ENCODE results near the gene NXNL2.

The NXNL2 gene

DNA sequence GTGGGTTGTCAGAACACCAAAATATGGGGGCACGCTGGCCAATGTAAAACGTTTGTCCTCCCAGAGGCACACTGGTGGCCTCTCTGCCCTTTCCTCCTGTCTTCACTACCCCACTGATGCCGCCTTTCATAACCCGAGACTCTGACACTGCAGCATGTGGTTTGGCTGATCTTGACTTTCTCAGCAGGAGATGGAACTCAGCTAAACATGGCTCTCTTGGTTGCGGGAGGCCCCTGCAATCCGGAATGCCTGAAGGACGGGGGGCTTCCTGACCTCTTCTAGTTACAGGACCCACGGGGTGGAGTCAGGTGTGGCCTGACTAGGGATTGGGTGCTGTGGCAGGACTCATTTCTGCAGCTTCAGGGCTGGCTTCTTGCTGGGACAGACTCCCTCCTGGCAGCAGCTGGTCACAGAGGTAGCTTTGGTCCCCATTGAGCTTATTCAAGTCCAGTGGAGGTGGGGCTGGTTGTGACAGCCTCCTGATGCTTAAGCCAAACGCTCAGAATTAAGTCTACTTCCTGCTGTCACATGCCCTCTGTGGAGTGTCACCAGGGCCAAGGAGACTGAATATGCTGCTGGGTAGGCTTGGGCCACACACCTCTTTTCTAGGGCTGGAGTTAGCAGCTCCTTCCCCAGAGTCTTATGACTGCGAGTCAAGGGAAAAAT is 44.2 kb downstream of the NXNL2 start:
- DNase-seq, result no peak

DNA sequence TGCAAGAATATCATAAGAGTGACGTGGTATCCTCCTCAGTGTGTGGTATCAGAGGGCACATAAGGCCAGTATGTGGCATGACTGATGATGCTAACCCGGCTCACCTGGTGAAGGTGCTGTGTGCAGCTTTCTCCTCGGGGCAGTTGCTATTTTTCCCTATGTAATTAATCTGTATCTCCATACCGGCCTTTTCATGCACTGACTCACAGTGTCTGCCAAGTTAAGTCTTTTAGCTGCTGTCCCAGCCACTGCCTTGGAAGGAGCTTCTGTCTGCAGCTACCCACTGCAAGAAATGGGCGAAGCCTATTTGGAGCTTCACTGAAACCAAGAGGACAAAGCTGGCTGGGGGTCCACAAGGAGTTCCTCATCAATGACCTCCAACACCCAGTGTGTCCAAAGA is 46.0 kb downstream of the NXNL2 start:
- no peak for DNase-seq

DNA sequence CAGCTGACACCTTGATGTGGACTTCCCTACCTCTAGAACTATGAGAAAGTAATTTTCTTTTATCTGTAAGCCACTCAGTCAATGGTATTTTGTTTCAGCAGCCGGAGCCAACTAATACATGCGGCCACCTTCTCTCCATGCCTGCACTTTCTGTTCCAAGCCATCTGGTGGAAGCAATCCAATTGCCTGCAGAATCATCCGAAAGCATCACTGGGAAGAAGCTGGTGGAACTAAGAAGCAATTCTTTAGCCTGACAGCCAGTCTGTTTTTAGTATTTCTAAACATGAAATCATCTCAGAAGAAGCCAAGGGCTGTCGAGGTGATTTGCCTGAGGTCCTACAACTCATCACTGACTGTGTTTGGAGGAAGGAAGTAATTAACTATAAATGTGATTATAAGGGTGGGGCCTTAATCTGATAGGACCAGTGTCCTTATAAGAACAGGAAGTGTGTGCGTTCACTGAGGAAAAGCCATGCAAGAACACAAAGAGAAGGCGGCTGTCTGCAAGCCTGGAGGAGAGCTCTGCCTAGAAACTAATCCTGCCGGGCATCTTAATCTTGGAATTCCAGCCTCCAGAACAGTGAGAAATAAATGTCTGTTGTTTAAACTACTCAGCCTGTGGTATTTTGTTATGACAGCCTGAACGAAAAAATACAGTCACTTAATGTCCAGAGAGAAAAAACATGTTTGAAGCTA is 49.1 kb downstream of the NXNL2 start:
- DNase-seq, result no peak

DNA sequence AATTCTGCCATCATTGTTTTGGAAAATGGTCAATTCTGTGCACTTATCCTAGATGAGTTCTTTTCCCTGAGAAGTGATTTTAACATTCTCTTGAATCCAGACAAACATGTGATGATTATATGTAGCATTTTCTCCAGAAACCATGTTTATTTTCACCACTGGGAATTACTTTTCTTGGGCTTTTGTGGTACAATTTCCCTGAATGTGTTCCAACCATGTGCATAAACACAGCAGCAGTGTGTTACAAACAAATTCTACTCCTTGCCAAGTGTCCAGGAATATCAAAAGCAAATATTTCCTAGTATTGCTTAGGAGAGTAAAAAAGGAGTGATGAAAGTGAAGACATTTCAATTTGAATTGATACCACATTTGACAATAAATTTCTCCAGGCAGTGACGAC is 50.4 kb downstream of the NXNL2 start:
- no peak for DNase-seq

DNA sequence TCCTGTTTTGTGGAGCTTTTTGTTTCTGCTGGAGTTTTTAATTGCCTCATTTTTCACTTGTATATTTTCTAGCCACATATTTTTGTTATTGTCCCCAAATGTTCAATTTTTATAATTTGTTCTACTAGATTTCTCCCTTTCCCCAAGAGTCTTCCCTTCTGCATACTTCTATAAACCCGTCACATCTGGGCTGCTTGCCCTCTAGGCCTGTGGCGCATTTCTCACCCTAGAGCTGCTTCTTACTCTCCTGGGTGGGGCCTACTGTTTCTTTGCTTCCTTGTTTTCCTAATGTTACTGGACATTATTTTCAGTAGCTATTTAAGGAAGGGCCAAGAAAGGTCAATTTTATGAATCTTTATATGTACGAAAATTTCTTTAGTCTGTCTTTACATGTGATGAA is 51.5 kb downstream of the NXNL2 start:
- no peak for DNase-seq

DNA sequence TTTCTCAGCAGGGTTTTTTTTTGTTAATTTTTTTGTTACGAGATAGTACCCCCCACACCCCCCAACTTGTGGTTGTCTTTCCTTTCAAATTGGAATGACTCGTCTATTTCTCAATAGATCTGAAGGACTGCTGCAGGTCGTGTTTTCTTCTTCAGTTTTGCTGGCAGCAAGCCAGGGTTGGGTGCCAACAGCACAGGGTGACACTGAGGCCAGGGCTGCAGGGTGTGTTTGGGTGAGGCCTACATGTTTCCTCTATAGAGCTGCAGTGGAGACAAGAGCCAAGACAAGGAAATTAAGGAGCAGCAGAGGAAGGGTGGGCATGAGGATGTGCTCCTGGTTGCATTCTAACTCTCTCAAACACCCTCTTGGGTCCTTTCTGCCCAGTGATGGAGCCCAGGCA is 52.2 kb downstream of the NXNL2 start:
- no peak for DNase-seq

DNA sequence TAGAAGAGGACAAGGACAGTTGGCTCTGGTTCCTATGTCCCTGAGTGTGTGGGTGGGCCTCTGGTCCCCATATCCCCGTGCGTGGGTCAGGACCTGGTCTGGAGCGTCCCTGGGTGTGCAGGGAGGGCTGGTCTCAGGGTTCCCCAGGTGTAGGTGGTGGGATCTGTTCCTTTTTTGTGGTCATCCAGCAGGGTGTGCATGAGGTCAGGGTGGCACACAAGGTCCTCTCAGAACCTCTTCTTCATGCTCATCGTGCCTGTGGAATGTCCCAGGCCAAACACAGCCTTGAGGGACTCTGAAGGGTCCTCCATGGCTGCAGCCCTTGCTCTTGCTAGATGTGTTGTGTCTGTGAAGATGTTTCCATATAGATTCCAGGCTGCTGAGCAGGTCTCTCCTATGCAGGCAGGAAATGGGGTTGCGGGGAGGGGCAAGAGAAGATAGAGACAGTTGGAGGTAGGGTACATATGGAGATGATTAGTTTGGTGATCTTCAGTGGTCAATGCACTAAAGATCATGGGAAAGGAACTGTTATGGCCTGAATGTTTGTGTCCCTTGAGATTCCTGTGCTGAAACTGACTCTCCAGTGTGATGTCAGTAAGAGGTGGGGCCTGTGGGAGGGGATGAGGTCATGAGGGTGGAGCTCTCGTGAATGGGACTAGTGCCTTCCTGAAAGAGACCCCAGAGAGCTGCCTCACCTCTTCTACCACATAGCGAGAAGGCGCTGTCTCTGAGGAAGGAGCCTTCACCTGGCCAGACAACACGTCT is 53.1 kb downstream of the NXNL2 start:
- DNase-seq, result no peak

DNA sequence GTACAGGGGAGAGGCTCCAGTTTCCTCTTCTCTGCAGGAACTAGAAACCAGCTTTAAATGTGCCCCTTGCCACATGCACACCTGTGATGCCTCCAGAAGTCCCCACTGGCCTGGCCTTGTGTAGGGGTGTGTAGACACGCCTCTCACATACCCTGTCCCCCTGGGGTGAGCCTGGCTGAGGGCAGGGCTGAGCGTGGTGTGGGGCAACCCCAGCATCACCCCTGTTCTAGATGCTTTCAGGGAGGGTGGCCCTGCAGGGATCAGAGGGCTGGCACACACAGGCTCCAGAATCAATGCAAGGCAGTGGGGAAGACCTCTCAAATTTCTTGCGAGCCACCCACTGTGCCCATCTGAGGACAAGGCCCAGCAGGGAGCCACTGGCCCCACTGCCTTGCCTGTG is 54.7 kb downstream of the NXNL2 start:
- DNase-seq, result no peak

DNA sequence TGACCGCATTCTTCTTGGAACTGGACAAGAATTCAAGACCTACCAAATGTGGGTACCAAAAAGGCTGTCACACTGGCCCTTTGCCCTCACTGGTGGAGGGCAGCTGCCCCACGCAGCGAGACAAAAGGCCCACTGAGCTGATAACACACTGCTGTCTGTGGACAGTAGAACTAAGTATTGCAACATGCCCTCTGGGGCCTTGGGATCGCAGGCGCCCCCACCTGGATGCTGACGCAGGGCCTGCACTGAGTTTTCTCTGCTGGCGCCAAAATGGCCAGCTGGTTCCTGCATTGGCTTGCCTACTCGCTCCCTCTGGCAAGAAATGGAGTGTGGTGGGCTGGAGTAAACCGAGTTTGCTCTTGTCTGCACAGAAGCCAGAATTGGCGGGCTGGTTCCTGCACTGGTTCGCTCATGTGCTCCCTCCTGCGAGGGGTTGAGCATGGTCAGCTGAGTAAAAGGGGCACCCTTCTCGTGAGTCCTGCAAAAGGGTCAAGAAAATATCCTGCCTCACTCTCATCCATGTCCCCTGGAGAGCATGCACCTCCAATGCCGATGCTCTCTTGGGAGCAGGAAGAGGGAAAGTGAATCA is 55.7 kb downstream of the NXNL2 start:
- no peak for DNase-seq

DNA sequence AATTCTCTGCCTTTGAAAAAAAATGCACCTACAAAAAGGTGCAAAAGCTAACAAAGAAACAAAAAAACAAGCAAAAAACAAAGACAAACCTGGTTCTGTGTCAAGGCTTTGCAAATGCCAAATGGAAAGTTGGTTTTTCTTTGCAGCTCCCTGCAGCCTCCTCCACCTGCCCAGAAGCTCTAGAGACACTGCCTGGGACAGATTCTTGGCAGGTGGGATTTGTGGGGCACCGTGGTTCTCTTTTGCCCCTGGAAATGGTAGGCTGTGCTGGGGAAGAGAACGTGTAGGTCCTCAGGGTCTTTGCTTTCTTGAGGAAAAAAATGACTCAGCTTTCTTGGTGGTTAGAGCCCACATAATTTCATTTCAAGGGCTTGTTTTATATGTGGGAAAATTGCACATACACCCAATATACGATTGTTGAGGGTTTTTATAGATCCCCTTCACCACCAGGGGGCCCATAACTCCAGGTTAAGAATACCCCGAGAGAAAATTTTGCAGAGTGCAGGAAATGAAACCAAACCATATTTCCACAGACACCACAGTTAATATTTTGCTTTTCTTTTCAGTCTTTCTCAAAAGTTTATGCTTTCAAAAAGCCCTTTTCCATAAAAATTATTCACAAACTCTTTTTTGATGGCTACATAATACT is 58.7 kb downstream of the NXNL2 start:
- no peak for DNase-seq

Data from activated CD4-positive, CD25-positive, alpha-beta regulatory T cell treated with anti-CD3 and anti-CD28 coated beads, Interleukin-2, amount 50 U/mL, for 72 hours (primary cell).